CD14-positive monocyte (primary cell): ENCODE results near the gene VEPH1. TPM values are rescaled to one million over a fixed set of nuclear protein-coding genes. Genes with fewer than 3 reads are reported as not detected.

ENCODE experiments used
- DNase-seq, 3 donors: peaks; one replicate each; pipeline ENCODE4 v3.0.0-alpha.2; 2011 to 2022
- H2AFZ ChIP-seq: 2 replicates; pipeline ENCODE4 v1.6.0; 2012; ENCODE audit warnings: mild to moderate bottlenecking, low read depth, low read length, inconsistent platforms; ENCODE audit not compliant: insufficient read depth, poor library complexity, severe bottlenecking
- H3K27ac ChIP-seq, 2 donors: 1 replicate in 1 of 2; 2 replicates in 1 of 2; pipeline ENCODE4 v1.5.1; 2012 to 2013; ENCODE audit warnings: low read length in 2 of 2, control low read depth in 1 of 2, inconsistent platforms in 1 of 2, low read depth in 1 of 2, mild to moderate bottlenecking in 1 of 2
- H3K27me3 ChIP-seq, 2 donors: one replicate each; pipeline versions ENCODE4 v1.6.0 to v1.6.1; 2011 to 2013; ENCODE audit warnings: low read length in 2 of 2; ENCODE audit not compliant: control insufficient read depth in 2 of 2, insufficient read depth in 2 of 2
- H3K36me3 ChIP-seq, 2 donors: replicated peaks in 1 of 2; 1 replicate in 1 of 2; 2 replicates in 1 of 2; pipeline versions ENCODE4 v1.5.1 to v1.6.1; 2012 to 2013; ENCODE audit warnings: low read length in 2 of 2, control low read depth in 1 of 2, inconsistent platforms in 1 of 2, mild to moderate bottlenecking in 1 of 2; ENCODE audit not compliant: insufficient read depth in 2 of 2, control insufficient read depth in 1 of 2
- H3K4me1 ChIP-seq, 2 donors: 1 replicate in 1 of 2; 2 replicates in 1 of 2; pipeline versions ENCODE4 v1.5.1 to v1.6.1; 2012 to 2013; ENCODE audit warnings: low read length in 2 of 2, control low read depth in 1 of 2, inconsistent platforms in 1 of 2, mild to moderate bottlenecking in 1 of 2, moderate library complexity in 1 of 2; ENCODE audit not compliant: insufficient read depth in 2 of 2, control insufficient read depth in 1 of 2
- H3K4me2 ChIP-seq: replicated peaks from 2 replicates; pipeline ENCODE3; 2012; ENCODE audit warnings: low read length, moderate library complexity, mild to moderate bottlenecking; ENCODE audit not compliant: poor library complexity, severe bottlenecking; ENCODE audit errors: extremely low read depth
- H3K4me3 ChIP-seq, 3 experiments: fragments of 200-600 bp in 1 of 3; sonication (generic) in 1 of 3; replicated peaks in 1 of 3; 1 replicate in 2 of 3; 2 replicates in 1 of 3; pipeline ENCODE4 v1.5.1; 2011 to 2013; ENCODE audit warnings: low read length in 3 of 3, mild to moderate bottlenecking in 3 of 3, control low read depth in 2 of 3, low read depth in 2 of 3, inconsistent platforms in 1 of 3, moderate library complexity in 1 of 3
- H3K79me2 ChIP-seq: 2 replicates; pipeline ENCODE4 v1.6.0; 2012; ENCODE audit warnings: mild to moderate bottlenecking, control low read depth, inconsistent platforms, low read length, moderate library complexity; ENCODE audit not compliant: insufficient read depth
- H3K9ac ChIP-seq: 2 replicates; pipeline ENCODE4 v1.6.0; 2017; ENCODE audit warnings: low read length, mild to moderate bottlenecking; ENCODE audit not compliant: insufficient read depth, poor library complexity, severe bottlenecking
- H3K9me3 ChIP-seq, 2 donors: replicated peaks in 1 of 2; 1 replicate in 1 of 2; 2 replicates in 1 of 2; pipeline versions ENCODE4 v1.5.1 to v1.6.1; 2012 to 2013; ENCODE audit warnings: low read length in 2 of 2, control low read depth in 1 of 2; ENCODE audit not compliant: control insufficient read depth in 1 of 2, insufficient read depth in 1 of 2
- H4K20me1 ChIP-seq: 2 replicates; pipeline ENCODE4 v1.6.0; 2012; ENCODE audit warnings: mild to moderate bottlenecking, low read length, control low read depth, moderate library complexity; ENCODE audit not compliant: insufficient read depth
- H3K27ac Mint-ChIP-seq, 7 donors: one replicate each; pipeline ENCODE4 v1.8.0; 2020; ENCODE audit warnings: mild to moderate bottlenecking in 7 of 7, mixed read lengths in 7 of 7, moderate library complexity in 6 of 7, inconsistent platforms in 2 of 7
- H3K27me3 Mint-ChIP-seq, 3 donors: one replicate each; pipeline ENCODE4 v1.8.0; 2021 to 2022; ENCODE audit warnings: low read depth in 3 of 3, mild to moderate bottlenecking in 3 of 3, mixed read lengths in 3 of 3, moderate library complexity in 3 of 3, inconsistent platforms in 1 of 3
- H3K36me3 Mint-ChIP-seq, 2 donors: one replicate each; pipeline ENCODE4 v1.8.0; 2020; ENCODE audit warnings: mixed read lengths in 2 of 2, inconsistent platforms in 1 of 2, mild to moderate bottlenecking in 1 of 2
- H3K4me1 Mint-ChIP-seq: one replicate; pipeline ENCODE4 v1.8.0; 2020; ENCODE audit warnings: mild to moderate bottlenecking, mixed read lengths
- H3K4me3 Mint-ChIP-seq, 2 donors: one replicate each; pipeline ENCODE4 v1.8.0; 2020; ENCODE audit warnings: mild to moderate bottlenecking in 2 of 2, mixed read lengths in 2 of 2, moderate library complexity in 1 of 2
- H3K9me3 Mint-ChIP-seq, 7 donors: one replicate each; pipeline ENCODE4 v1.8.0; 2020 to 2022; ENCODE audit warnings: mixed read lengths in 7 of 7, mild to moderate bottlenecking in 6 of 7, moderate library complexity in 6 of 7, inconsistent platforms in 2 of 7
- CTCF ChIP-seq: fragments of 200-600 bp; IDR thresholded peaks from one replicate; pipeline ENCODE4 v1.8.0; 2022; ENCODE audit warnings: antibody characterized with exemption, mild to moderate bottlenecking
- WGBS: methylation state at CpG from one replicate; pipeline ENCODE4 v1.1.5; 2013; ENCODE audit warnings: missing lambda C conversion rate; ENCODE audit not compliant: insufficient coverage; 5-methylcytosine and 5-hydroxymethylcytosine counted together
- intact Hi-C, 2 donors: fragments of 100-400 bp; cut with micrococcal nuclease; formaldehyde crosslinking; loops; one replicate each; pipeline versions ENCODE4 v1.15.0 to v1.15.1; 2023
- polyA plus RNA-seq, 3 donors: library from polyadenylated mRNA; depleted of rRNA in 1 of 3; unstranded in 2 of 3; stranded (reverse) in 1 of 3; fragments of 300-500 nt in 2 of 3; fragments of >200 nt in 1 of 3; fragmentation: Illumina TruSeq in 2 of 3; gene quantifications; 1 replicate in 2 of 3; 2 replicates in 1 of 3; pipeline ENCODE4 v1.2.3, GENCODE V29; 2012 to 2021

The VEPH1 gene
- polyA plus RNA-seq, 3 donors, result 0.44 TPM; not detected in 2

DNA sequence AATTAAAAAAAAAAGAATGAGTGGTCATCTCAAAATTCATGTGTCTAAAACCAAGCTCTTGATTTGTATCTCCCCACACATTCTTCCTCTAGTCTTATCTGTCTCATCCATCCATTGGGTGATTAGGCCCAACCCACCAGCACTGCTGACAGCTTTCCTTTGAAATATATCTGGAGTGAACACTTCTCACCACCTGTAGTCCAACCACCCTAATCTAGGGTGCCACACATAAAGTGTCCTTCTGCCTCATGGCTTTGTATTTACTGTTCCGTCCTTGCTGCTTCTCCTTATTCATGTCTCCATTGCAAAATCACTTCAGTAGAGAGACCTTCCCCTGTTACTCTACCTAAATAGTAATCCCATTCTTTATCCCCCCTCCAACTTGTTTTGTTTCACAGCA lies 149.0 kb downstream of the VEPH1 start:
- H3K4me3 ChIP-seq, result no peak overlapping the region
- no peaks in the 10 kb centered on the region for H3K4me1 ChIP-seq
- H3K36me3 ChIP-seq, result no peaks in the 10 kb centered on the region
- Mint-ChIP-seq H3K27me3 (peaks cover 3 to 5% (median 5%) of the 10 kb centered on the region in 3 donors), H3K36me3 (no peaks in the 10 kb centered on the region), H3K9me3 (no peaks in the 10 kb centered on the region), H3K27ac (no peak overlapping the region), H3K4me3 (no peak overlapping the region), H3K4me1 (no peaks in the 10 kb centered on the region)
- no peak overlapping the region for H2AFZ ChIP-seq
- no peaks in the 10 kb centered on the region for H3K9me3 ChIP-seq
- DNase-seq, result no peak
- H3K27me3 ChIP-seq, result peaks cover 0 to 2% of the 10 kb centered on the region in 2 donors
- H3K27ac ChIP-seq, result no peak overlapping the region
- no peak overlapping the region for H3K4me2 ChIP-seq
- no peak overlapping the region for H3K9ac ChIP-seq
- intact Hi-C loops, result no loop called here
- no peaks in the 10 kb centered on the region for H4K20me1 ChIP-seq
- 80% methylated on average over 1 of the region's 1 CpG for WGBS
- no peaks in the 10 kb centered on the region for H3K79me2 ChIP-seq
- no peak for TF ChIP-seq CTCF

DNA sequence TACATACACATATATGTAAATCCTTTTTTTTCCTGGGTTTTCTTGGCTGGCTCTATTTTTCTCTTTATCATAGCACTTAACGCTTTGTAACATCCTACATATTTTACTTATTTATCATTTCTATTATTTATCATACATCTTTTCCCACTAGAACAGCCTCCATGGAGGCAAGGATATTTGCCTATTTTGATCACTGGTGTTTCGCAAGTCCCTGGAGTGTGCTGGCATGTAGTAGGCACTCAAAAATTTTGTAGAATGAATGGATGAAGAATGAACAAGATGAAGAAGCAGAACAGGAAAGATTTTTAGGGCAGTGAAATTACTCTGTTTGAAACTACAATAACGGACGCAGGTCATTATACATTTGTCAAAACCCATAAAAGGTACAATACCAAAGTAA lies 149.6 kb downstream of the VEPH1 start:
- no peak overlapping the region for H3K4me3 Mint-ChIP-seq

More for the DNA sequence above, 149.6 kb downstream of the VEPH1 start:
- H3K79me2 ChIP-seq, result no peaks in the 10 kb centered on the region
- Mint-ChIP-seq H3K36me3 (no peaks in the 10 kb centered on the region), H3K9me3 (no peaks in the 10 kb centered on the region), H3K4me1 (no peaks in the 10 kb centered on the region), H3K27me3 (peaks cover 3 to 6% (median 5%) of the 10 kb centered on the region in 3 donors), H3K27ac (no peak overlapping the region)
- H3K9ac ChIP-seq, result no peak overlapping the region
- H4K20me1 ChIP-seq, result no peaks in the 10 kb centered on the region
- intact Hi-C loops, result no loop called here
- no peak overlapping the region for H2AFZ ChIP-seq
- DNase-seq, result no peak
- no peak overlapping the region for H3K4me2 ChIP-seq
- H3K4me3 ChIP-seq, result no peak overlapping the region
- H3K9me3 ChIP-seq, result no peaks in the 10 kb centered on the region
- no peaks in the 10 kb centered on the region for H3K36me3 ChIP-seq
- no CpG with 5 or more reads among the region's 4 CpGs for WGBS
- no peaks in the 10 kb centered on the region for H3K4me1 ChIP-seq
- no peak overlapping the region for H3K27ac ChIP-seq
- peaks cover 0 to 3% of the 10 kb centered on the region in 2 donors for H3K27me3 ChIP-seq
- no peak for TF ChIP-seq CTCF
